ENCODE measurements around the gene FAM227A.

FAM227A gene

GRCh38 chr22:38618682-38619081 lies 37.5 kb downstream of the FAM227A start:
- no peak overlapping the region for H3K27ac ChIP-seq
- no peak for TF ChIP-seq CTCF (conservative IDR thresholded peaks at IDR 0.05)
- TF ChIP-seq ZFX (IDR thresholded peaks at IDR 0.05), result no peak

- TF ChIP-seq CTCF (conservative IDR thresholded peaks at IDR 0.05) (no peak), ZFX (IDR thresholded peaks at IDR 0.05) (no peak)
Observed at GRCh38 chr22:38618258-38618657, 37.9 kb downstream of the FAM227A start.

GRCh38 chr22:38615064-38615405 lies 41.2 kb downstream of the FAM227A start:
- peak overlapping the region; percentile 12; the same call in 1 of the 2 replicates for H3K27ac ChIP-seq

More at GRCh38 chr22:38618258-38618657, 37.9 kb downstream of the FAM227A start:
- H3K27ac ChIP-seq, result no peak overlapping the region

GRCh38 chr22:38614332-38615063 lies 41.7 kb downstream of the FAM227A start:
- peak overlapping the region; percentile 12; the same call in 1 of the 2 replicates for H3K27ac ChIP-seq

GRCh38 chr22:38613588-38613987 lies 42.6 kb downstream of the FAM227A start:
- no peak for TF ChIP-seq ZFX (IDR thresholded peaks at IDR 0.05)
- TF ChIP-seq CTCF (conservative IDR thresholded peaks at IDR 0.05), result no peak
- no peak overlapping the region for H3K27ac ChIP-seq

More at GRCh38 chr22:38614332-38615063, 41.7 kb downstream of the FAM227A start:
- TF ChIP-seq ZFX (IDR thresholded peaks at IDR 0.05) (no peak), CTCF (conservative IDR thresholded peaks at IDR 0.05) (no peak)

GRCh38 chr22:38612217-38613006 lies 43.8 kb downstream of the FAM227A start:
- TF ChIP-seq ZFX (IDR thresholded peaks at IDR 0.05) (no peak), CTCF (conservative IDR thresholded peaks at IDR 0.05) (no peak)
- H3K27ac ChIP-seq, result peak overlapping the region; percentile 34; the same call in 1 of the 2 replicates

GRCh38 chr22:38611559-38611958 lies 44.6 kb downstream of the FAM227A start:
- H3K27ac ChIP-seq, result peak overlapping the region; percentile 34; the same call in 1 of the 2 replicates
- no peak for TF ChIP-seq ZFX (IDR thresholded peaks at IDR 0.05)
- no peak for TF ChIP-seq CTCF (conservative IDR thresholded peaks at IDR 0.05)

Measured in C4-2B (cell line).